ENCODE results near the gene CBL. TPM values are rescaled to one million over a fixed set of nuclear protein-coding genes. Genes with fewer than 3 reads are reported as not detected.

Gene CBL
- total and polyA plus RNA-seq, 10 of the 15 experiments (the other 5 are each of a cell fraction or from before 2014, with no cell fraction given), result 3.9 to 27.1 (median 9.5) TPM

GRCh38 chr11:119160151-119160550 is 46.0 kb upstream of the CBL start:
- WGBS (ENCODE audit: insufficient coverage, insufficient replicate concordance, low lambda C conversion rate, missing lambda C conversion rate), result 32% methylated on average over 9 of the region's 9 CpGs
- no peaks in the 10 kb centered on the region for H3K4me1 ChIP-seq (ENCODE audit: control insufficient read depth, insufficient read depth, low read length)
- intact Hi-C loops (cut with micrococcal nuclease; ENCODE audit: unreplicated experiment) (no loop called here), in situ Hi-C loops (cut with MboI) (no loop called here)
- H3K4me2 ChIP-seq (ENCODE audit: control insufficient read depth, insufficient read depth), result no peak overlapping the region
- no peak overlapping the region for H3K27ac ChIP-seq (ENCODE audit: control insufficient read depth, insufficient read depth)
- no TSS peak for BruUV-seq (replicated peaks)
- H2AFZ ChIP-seq (ENCODE audit: control insufficient read depth, low read depth, low read length), result no peak overlapping the region
- POLR2A ChIA-PET, result interaction anchor here (0.5 kb wide), 1 partner anchor 46 kb away, joined by 4 read pairs; no protein-coding TSS in a partner anchor
- no peaks in the 10 kb centered on the region for H3K9me3 ChIP-seq (replicated peaks; ENCODE audit: control insufficient read depth, insufficient read depth, low read length)
- no peaks in the 10 kb centered on the region for H3K36me3 ChIP-seq (ENCODE audit: control insufficient read depth in 2 of 2, insufficient read depth in 2 of 2, low read length in 1 of 2)
- SMC1A ChIA-PET (ENCODE audit: uncharacterized antibody, unreplicated experiment), result no interaction called here
- H3K79me2 ChIP-seq (ENCODE audit: control insufficient read depth, insufficient read depth, low read length), result no peaks in the 10 kb centered on the region
- CTCF ChIA-PET, result interaction anchor here (1.1 kb wide), 1 partner anchor 9 kb away, joined by 3 read pairs; the partner anchor contains the start of gene NLRX1
- no peak overlapping the region for H3K9ac ChIP-seq (ENCODE audit: control insufficient read depth, insufficient read depth, low read length)
- no peak for FAIRE-seq
- TF ChIP-seq ZNF384 (IDR thresholded peaks at IDR 0.05; ENCODE audit: borderline replicate concordance, low read depth, low read length) (no peak), RCOR1 (conservative IDR thresholded peaks at IDR 0.05; ENCODE audit: low read depth, low read length) (no peak), ESRRA (IDR thresholded peaks at IDR 0.05; ENCODE audit: low read length) (no peak), ZNF592 (IDR thresholded peaks at IDR 0.05) (no peak), MYC (IDR thresholded peaks at IDR 0.05; ENCODE audit: insufficient read depth, insufficient read length, insufficient replicate concordance, low read length, severe bottlenecking) (no peak), POLR2A (IDR thresholded peaks at IDR 0.05; ENCODE audit: low read depth, low read length) (no peak), MXI1 (IDR thresholded peaks at IDR 0.05; ENCODE audit: low read depth, low read length) (no peak), SP1 (IDR thresholded peaks at IDR 0.05; ENCODE audit: low read depth, low read length) (no peak), BRCA1 (IDR thresholded peaks at IDR 0.05; ENCODE audit: low read depth, low read length) (no peak), CUX1 (IDR thresholded peaks at IDR 0.05; ENCODE audit: insufficient replicate concordance, low read depth, low read length) (no peak), RAD21 (IDR thresholded peaks at IDR 0.05; ENCODE audit: insufficient read depth, low read depth, low read length) (no peak)
- TF ChIP-seq, protein P1, sequence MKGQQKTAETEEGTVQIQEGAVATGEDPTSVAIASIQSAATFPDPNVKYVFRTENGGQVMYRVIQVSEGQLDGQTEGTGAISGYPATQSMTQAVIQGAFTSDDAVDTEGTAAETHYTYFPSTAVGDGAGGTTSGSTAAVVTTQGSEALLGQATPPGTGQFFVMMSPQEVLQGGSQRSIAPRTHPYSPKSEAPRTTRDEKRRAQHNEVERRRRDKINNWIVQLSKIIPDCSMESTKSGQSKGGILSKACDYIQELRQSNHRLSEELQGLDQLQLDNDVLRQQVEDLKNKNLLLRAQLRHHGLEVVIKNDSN (IDR thresholded peaks at IDR 0.05; ENCODE audit: borderline replicate concordance, extremely low read length, insufficient read depth, low read depth, low read length), result no peak
- RAD21 ChIA-PET (ENCODE audit: unreplicated experiment), result no interaction called here
- no peak for ATAC-seq
- no peak overlapping the region for H3K4me3 ChIP-seq
- no peak for DNase-seq (ENCODE audit: low read depth, low spot score)
- H3K27me3 ChIP-seq (replicated peaks in 1 of 2; ENCODE audit: control insufficient read depth in 2 of 2, insufficient read depth in 2 of 2, low read length in 1 of 2), result no peaks in the 10 kb centered on the region; a peak in 1 of 4 replicates
- H4K20me1 ChIP-seq (ENCODE audit: control insufficient read depth, insufficient read depth), result no peaks in the 10 kb centered on the region

Data from GM12878 (cell line).